Tongue (tissue), 2 donors: ENCODE data around the gene OGFOD1. TPM values are rescaled to one million over a fixed set of nuclear protein-coding genes. Genes with fewer than 3 reads are reported as not detected.
A peak's percentile ranks its signal among the peaks of the same experiment; 100 is the strongest.
"Not testable (repeated sequence)": the region's sequence is repeated elsewhere in the genome, so short reads cannot be mapped to it uniquely, and the experiment has no call there.

Experiments used
- DNase-seq: peaks from one replicate; pipeline ENCODE4 v3.0.0-alpha.2; 2015
- total RNA-seq: library from RNA; depleted of rRNA; stranded (reverse); fragments of >200 nt; gene quantifications from one replicate; pipeline ENCODE4 v1.2.3, GENCODE V29; 2014

Gene OGFOD1
- total RNA-seq, 1 donor from 2014 or later = 61.0 TPM

GRCh38 chr16:56481468-56482122 is 30.2 kb downstream of the OGFOD1 start:
- DNase-seq = peak; percentile 4

- DNase-seq = no peak
Measured at GRCh38 chr16:56482683-56483236, 31.4 kb downstream of the OGFOD1 start.

GRCh38 chr16:56483394-56483793 is 32.0 kb downstream of the OGFOD1 start:
- no peak for DNase-seq

GRCh38 chr16:56488035-56488434 is 36.7 kb downstream of the OGFOD1 start:
- no peak for DNase-seq

GRCh38 chr16:56488868-56489267 is 37.5 kb downstream of the OGFOD1 start:
- not testable (repeated sequence) for DNase-seq

- no peak for DNase-seq
Measured at GRCh38 chr16:56491657-56492261, 40.4 kb downstream of the OGFOD1 start.

- no peak for DNase-seq
Measured at GRCh38 chr16:56493126-56493525, 41.8 kb downstream of the OGFOD1 start.

- DNase-seq = no peak
Measured at GRCh38 chr16:56493815-56494214, 42.5 kb downstream of the OGFOD1 start.

- no peak for DNase-seq
Measured at GRCh38 chr16:56505181-56505580, 53.8 kb downstream of the OGFOD1 start.

GRCh38 chr16:56506941-56507340 is 55.6 kb downstream of the OGFOD1 start:
- DNase-seq = peak; percentile 35

GRCh38 chr16:56510544-56510943 is 59.2 kb downstream of the OGFOD1 start:
- no peak for DNase-seq

GRCh38 chr16:56512025-56512424 is 60.7 kb downstream of the OGFOD1 start:
- DNase-seq = no peak

GRCh38 chr16:56513091-56513490 is 61.7 kb downstream of the OGFOD1 start:
- no peak for DNase-seq

- peak; percentile 51 for DNase-seq
Measured at GRCh38 chr16:56513972-56514371, 62.6 kb downstream of the OGFOD1 start.

GRCh38 chr16:56514845-56515244 is 63.5 kb downstream of the OGFOD1 start:
- no peak for DNase-seq

- DNase-seq = no peak
Measured at GRCh38 chr16:56515665-56516064, 64.3 kb downstream of the OGFOD1 start.

GRCh38 chr16:56517206-56517605 is 65.9 kb downstream of the OGFOD1 start:
- DNase-seq = no peak

GRCh38 chr16:56518425-56518824 is 67.1 kb downstream of the OGFOD1 start:
- DNase-seq = no peak

GRCh38 chr16:56519459-56520250 is 68.3 kb downstream of the OGFOD1 start, which contains the start of gene BBS2:
Gene BBS2 (minus strand): TSS chr16:56520024. CDS start chr16:56519862, 162 bp downstream.
- peak; percentile 96 for DNase-seq

GRCh38 chr16:56520251-56520577 is 68.9 kb downstream of the OGFOD1 start:
- no peak for DNase-seq

- DNase-seq = peak; percentile 44
Measured at GRCh38 chr16:56525236-56525635, 73.9 kb downstream of the OGFOD1 start.
